ENCODE data around the gene OSR1.
A peak's percentile ranks its signal among the peaks of the same experiment; 100 is the strongest.

OSR1 gene

DNA sequence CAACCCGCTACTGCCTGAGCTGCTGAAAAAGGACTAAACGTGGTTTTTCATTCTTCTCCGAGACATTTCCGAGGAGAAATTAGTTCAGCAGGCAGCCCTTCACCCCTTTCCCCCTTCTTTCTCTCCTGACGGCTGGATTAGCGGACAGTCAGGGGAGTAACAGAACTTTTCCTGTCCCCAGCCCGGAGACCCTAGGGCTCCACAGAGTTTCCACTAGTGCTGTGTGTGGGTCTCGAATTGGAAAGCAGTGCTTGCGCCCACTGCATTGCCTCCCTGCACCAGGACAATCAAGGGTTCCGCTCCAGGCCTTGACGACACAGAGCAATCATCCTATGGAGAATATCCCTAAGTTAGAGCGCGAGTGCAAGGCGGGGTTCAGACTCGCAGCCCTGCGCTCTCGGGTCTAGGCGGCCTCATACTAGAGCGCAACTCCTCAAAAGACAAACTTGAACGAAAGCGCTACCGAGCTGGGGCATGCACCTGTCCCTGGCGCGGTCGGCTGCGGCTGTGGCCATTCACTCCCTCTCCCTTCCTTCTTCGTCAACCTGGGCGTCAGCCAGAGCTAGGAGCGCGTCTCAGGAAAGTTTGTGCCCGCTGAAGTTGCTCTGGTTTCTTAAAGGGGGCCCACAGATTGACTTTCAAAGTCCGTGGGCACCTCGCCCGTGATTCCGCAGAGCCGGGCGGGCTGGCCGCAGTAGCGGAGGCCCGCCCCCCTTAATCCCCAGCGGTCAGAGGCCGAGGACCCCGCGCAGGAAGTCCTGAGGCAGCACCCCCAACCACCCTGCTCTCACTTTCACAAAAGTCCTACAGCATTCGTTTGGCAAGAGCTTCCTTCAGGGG lies 801 bp downstream of the OSR1 start:
- DNase-seq: peak; percentile 11

DNA sequence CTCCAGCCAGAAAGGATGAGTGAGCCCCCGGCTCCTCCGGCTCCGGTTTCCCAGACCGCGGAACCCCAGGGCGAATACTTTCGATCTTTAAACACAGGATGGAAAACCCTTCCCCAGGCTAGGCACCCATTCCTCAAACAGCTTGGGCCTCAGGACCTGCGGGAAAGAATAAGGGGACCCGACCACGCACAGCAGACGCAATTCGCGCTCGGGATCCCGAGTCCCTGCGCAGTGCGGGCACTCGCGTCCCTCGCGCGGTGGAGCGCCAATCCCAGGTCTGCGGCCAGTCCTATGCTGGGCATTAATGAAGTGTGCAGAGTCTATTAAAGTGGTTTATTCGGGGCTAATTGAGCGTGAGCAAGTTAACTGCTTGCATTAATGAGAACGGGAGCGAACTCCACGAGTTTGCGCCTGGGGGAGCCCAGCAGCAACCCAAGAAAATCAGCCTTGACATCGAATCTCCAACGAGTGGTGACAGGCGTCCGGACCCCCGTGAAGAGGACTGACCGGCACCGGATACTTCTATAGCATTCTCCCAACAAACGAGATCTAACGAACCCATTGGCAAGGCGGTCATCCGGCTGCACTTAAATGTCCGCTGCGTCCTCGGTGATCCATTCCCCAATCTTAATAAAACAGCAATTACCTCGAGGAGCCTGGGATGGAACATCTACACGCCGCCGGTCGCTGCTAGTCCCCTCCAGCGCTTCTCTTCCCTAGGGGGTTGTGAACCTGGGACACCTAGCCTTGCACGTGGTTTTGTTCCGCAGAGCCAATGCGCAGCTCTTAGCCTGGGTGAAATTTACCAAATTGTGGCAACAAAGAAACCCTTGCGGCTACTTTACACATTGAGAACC lies 1.6 kb downstream of the OSR1 start:
- no peak for DNase-seq

DNA sequence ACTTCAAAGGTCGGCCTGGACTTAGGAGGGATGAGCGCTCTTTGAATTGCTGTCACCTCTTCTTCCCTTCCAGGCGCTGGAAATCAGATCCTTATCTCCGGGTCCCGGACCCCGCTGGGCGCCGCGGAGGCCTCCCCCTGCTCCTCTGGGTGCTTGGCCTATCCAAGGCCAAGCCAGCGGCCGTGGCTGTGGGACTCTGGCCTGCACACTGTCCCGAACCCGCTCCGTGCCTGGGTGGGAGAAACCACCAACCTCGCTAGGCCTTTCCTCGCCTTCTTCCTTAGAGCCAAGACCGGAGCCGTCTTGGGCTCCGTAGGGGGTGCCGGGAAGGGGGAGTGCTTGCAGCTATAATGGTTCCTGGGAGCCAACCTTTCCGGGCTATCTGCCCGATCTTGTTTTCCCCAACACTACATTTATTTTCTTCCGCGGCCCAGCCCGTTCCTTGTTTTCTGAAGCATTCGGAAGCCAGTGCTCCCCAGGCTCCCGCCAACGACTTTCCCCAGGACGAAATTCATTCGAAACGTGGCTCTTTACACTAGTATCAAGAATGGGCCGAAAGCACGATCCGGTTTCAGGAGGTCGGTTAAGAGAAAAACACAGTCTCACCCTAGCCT lies 2.4 kb downstream of the OSR1 start:
- DNase-seq: no peak

DNA sequence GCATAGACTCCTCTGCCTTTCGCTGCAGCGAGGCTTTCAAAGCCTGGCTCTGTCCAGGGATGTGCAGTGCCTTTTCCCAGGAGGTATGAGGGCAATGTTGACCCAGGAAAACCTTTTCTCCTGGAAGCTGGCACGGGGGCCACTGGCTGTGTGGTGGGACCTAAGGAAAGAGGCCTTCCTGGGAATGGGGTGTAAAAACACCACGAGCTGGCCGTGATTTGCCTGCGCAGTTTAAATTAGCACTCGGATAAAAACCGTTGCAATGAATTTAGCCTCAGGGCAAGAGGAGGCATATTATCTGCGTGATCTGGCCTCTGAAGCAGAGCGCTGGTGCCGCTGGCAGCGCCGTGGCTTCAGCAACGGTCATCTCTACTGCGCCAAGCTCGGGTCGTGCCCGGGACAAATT lies 3.0 kb downstream of the OSR1 start:
- no peak for DNase-seq

DNA sequence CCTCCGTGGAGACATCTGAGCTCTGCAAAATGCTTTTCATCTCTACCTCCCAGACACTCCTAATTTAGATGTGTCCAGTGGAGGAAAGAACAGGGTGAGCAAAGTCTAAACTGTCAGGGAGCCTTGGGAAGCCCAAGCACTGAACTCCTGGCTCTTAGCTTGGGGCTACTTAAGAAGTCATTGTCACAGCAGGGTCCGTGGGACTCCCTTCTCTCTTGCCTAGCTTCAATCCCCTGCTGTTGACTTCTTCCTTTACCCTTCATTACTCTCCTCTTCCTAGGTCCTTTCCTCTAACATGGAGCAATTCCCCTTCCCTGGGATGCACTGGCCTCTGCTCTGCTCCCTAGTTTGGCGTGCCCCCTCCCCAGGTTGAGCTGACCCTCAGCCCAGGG lies 3.4 kb downstream of the OSR1 start:
- DNase-seq: no peak

GRCh38 chr2:19353721-19354050 lies 4.7 kb downstream of the OSR1 start:
- no peak for DNase-seq

DNA sequence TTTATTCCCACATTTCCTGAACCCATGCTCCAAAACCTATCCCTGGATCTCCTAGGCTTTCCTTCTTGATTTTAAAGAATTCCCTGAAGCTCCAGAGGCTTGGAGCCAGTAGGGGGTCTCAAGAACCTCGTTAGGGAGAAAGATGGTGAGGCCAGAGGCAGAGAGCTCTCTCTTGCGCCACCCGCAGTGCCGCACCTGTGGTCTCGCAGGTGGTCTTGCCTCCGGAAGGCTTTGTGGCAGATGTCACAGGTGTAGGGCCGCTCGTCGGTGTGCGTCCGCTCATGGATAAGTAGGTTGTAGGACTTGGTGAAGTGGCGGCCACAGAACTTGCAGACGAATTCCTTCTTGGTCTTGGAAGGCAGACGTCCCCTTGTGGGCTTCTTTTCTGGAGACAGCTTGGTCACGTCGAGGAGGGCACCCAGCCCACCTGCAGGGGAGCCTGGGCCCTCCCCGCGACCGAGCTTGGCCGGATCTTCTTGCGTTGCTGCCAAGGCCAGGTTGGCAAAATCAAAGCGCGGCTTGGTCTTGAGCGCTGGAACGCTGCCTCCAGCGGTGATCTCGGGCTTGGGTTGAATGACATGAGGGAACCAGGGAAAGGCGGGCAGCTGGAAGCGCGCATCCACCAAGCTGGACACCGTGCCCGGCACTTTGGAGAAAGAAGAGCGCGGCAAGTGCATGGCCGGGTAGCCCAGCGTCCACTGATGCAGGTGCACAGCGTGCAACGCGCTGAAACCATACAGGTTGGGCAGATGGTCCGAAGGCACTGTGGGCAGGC lies 5.3 kb downstream of the OSR1 start:
- DNase-seq: no peak

GRCh38 chr2:19351899-19352697 lies 6.3 kb downstream of the OSR1 start:
- DNase-seq: no peak

GRCh38 chr2:19351499-19351898 lies 6.9 kb downstream of the OSR1 start:
- DNase-seq: no peak

GRCh38 chr2:19350678-19351401 lies 7.6 kb downstream of the OSR1 start:
- no peak for DNase-seq

GRCh38 chr2:19349911-19350677 lies 8.3 kb downstream of the OSR1 start:
- no peak for DNase-seq

DNA sequence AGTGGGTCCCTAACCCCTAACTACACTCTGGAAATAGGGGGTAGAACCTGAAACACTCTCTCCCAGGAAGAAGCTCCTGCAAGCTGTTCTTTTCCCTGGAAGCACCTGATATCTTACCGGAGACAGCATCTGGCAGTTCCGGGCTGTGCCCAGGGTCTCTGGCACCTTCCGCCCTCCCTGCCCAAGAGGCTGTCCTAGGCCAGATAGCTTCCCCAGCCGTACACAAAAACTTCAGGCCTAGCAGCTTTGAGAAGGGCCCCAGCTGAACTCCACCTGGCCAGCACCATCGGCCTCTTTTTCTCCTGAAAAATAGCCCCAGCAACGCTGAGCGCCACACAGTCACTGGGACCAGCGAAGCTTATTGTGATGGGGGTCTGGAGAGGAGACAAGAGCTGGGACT lies 9.7 kb downstream of the OSR1 start:
- no peak for DNase-seq

DNA sequence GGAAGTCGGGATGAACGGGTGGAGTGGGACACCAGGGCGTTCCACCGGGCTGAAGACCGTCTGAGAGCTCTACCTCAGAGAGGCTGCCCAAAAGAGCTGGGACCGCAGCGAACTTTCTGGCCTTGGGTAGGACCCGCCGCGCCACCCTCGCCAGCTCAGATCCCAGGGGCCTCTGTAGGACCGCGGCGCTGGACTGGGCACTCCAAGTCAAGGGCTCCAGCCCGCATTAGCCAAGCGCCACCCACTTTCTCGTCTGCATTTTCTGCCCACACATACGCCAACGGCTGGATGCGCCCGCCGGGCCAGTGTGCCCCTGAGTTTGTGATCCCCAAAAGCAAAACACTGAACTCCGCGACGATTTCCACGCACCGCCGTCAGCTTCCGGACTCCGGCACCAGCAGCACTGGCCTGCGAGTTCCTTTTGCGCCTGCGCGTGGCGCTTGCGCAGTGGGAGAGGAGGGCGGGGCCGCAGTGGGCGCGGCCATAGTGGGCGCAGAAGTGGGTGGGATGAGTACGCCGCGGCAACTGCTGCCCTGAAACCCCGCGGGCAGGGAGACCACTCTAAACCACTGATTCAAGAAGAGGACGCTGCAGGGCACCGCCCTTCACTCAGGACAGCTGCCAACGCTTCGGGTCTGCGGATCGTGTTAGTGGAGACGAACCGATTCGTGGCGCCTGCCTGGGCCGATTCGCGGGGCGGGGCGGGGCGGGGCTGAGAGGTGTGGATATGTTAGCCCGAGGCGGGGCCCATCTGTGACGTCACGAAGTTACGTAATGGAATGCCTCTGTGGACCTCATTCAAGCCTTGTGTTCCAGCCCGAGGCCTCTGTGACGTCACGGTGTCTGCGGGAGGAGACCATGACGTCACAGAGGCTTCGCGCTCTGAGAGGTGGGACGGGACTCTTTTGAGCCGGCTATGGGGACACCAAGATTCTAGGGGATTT lies 10.5 kb downstream of the OSR1 start:
- DNase-seq: peak; percentile 83

DNA sequence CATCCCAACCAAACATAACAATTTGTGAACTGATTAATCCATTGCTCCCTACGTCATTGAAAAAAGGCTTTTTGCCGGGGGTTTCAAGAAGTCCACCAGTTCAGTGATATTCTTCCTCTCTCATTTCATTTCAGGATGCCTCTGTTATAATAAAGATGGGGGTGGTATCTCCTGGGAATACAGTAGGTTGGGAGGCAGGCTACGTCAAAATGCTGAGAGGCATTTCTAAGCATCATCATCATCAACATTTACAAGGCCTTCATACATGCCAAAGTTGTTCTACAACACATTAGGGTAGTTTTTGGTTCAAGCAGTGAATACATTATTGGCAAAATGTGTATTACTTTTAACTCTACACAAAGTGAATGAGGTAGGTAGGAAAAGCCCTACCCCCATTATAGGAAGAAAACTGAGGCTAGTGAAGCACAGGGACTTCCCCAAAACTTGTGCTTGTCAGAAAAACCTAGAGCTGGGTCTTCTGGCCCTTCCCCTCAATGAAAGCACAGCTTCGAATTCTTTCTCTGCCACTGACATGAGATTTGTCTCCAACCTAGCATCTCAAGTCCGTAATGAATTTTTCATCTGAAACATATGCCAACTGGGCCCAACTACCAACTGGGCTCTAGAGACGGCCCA lies 11.3 kb downstream of the OSR1 start:
- no peak for DNase-seq

- DNase-seq: no peak
Measured at GRCh38 chr2:19337742-19338141, 20.7 kb downstream of the OSR1 start.

DNA sequence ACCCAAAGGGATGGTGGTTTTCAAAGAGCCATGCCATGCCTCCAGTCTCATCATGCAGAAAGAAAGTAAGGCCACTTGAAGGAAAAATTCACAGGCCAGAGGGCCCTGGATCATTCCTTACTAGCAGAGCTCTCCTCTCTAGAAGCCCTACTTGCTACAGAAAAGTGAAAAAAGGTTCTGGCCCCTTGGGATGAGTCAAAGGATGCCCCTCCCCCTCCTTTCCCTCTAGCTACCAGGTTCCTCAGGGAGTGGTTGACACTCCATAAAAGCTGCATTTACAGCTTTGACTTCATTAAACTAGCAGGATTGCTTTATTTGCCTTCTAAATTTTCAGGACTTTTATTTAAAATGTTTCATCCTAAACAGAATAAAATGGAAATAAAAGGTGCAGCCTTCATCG lies 21.2 kb downstream of the OSR1 start:
- no peak for DNase-seq

GRCh38 chr2:19336781-19337180 lies 21.6 kb downstream of the OSR1 start:
- DNase-seq: no peak

- DNase-seq: no peak
Measured at GRCh38 chr2:19332503-19332902, 25.9 kb downstream of the OSR1 start.

DNA sequence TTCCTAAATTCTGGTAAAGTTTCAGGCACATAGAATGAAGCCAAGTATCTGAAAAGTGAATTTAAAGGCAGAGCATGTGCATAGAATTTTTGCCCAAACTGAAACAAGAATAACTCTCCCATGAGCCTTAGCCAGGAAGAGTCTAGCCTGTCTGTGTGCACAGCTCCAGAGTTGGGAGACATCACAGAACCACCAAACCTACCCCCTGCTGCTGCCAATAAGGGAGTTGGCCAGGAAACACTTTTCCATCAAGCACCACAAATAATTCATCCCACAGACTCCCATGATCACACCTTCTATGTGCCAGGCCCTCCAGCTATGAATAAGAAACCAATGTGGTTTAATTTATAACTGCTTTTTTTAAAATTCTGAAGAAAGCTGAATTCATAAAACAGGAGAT lies 27.0 kb downstream of the OSR1 start:
- DNase-seq: no peak
